Measurements from ENCODE around the gene SPRED3. TPM values are rescaled to one million over a fixed set of nuclear protein-coding genes. Genes with fewer than 3 reads are reported as not detected.

Gene SPRED3
- total and polyA plus RNA-seq, 2 experiments from 2014 or later, result 2.3 to 4.0 TPM

GRCh38 chr19:38430931-38431330, 42.4 kb downstream of the SPRED3 start:
- Histone ChIP-seq H3K79me2 (no peaks in the 10 kb centered on the region), H3K27ac (no peak overlapping the region), H2AFZ (no peak overlapping the region), H4K20me1 (ENCODE audit: insufficient read depth, poor library complexity, severe bottlenecking) (no peaks in the 10 kb centered on the region), H3K36me3 (replicated peaks; ENCODE audit: insufficient read depth, low read depth) (no peaks in the 10 kb centered on the region), H3K27me3 (peaks cover 16% of the 10 kb centered on the region), H3K4me2 (no peak overlapping the region), H3K4me3 (no peak overlapping the region), H3K9me2 (replicated peaks; ENCODE audit: insufficient read depth) (no peaks in the 10 kb centered on the region), H3K4me1 (ENCODE audit: insufficient read depth) (no peaks in the 10 kb centered on the region), H3K9me3 (ENCODE audit: low read depth) (no peaks in the 10 kb centered on the region)
- no peak for DNase-seq (ENCODE audit: low spot score)
- 90% methylated on average over 7 of the region's 7 CpGs for WGBS (ENCODE audit: low lambda C conversion rate, missing lambda C conversion rate)
- no peak for TF ChIP-seq CTCF (IDR thresholded peaks at IDR 0.05; ENCODE audit: poor library complexity)
- no peak for TF ChIP-seq EZH2phosphoT487 (IDR thresholded peaks at IDR 0.05; ENCODE audit: low read depth, severe bottlenecking, unreplicated experiment)
- no peak for TF ChIP-seq EZH2 (IDR thresholded peaks at IDR 0.05; ENCODE audit: borderline replicate concordance)

GRCh38 chr19:38433268-38433733, 44.8 kb downstream of the SPRED3 start, which contains the start of gene RYR1:
Gene RYR1 (plus strand): TSS chr19:38433691. CDS start chr19:38433830, 139 bp downstream.
- no peaks in the 10 kb centered on the region for H3K9me3 ChIP-seq (ENCODE audit: low read depth)
- peak within 1 kb of the TSS; percentile 57 for H3K4me2 ChIP-seq
- H3K4me1 ChIP-seq (ENCODE audit: insufficient read depth), result no peaks in the 10 kb centered on the region
- DNase-seq (ENCODE audit: low spot score), result peak; percentile 50
- H2AFZ ChIP-seq, result no peak within 1 kb of the TSS
- H3K9me2 ChIP-seq (replicated peaks; ENCODE audit: insufficient read depth), result no peaks in the 10 kb centered on the region
- no peak within 1 kb of the TSS for H3K27ac ChIP-seq
- WGBS (ENCODE audit: low lambda C conversion rate, missing lambda C conversion rate), result 26% methylated on average over 13 of the region's 20 CpGs
- no peaks in the 10 kb centered on the region for H3K36me3 ChIP-seq (replicated peaks; ENCODE audit: insufficient read depth, low read depth)
- TF ChIP-seq CTCF (IDR thresholded peaks at IDR 0.05; ENCODE audit: poor library complexity) (no peak), EZH2phosphoT487 (IDR thresholded peaks at IDR 0.05; ENCODE audit: low read depth, severe bottlenecking, unreplicated experiment) (no peak), EZH2 (IDR thresholded peaks at IDR 0.05; ENCODE audit: borderline replicate concordance) (no peak)
- H3K4me3 ChIP-seq, result no peak within 1 kb of the TSS
- no peaks in the 10 kb centered on the region for H4K20me1 ChIP-seq (ENCODE audit: insufficient read depth, poor library complexity, severe bottlenecking)
- H3K27me3 ChIP-seq, result peaks cover 16% of the 10 kb centered on the region
- no peaks in the 10 kb centered on the region for H3K79me2 ChIP-seq

GRCh38 chr19:38434549-38435051, 46.1 kb downstream of the SPRED3 start:
- DNase-seq (ENCODE audit: low spot score), result peak; percentile 25
- Histone ChIP-seq H3K27ac (no peak overlapping the region), H3K4me1 (ENCODE audit: insufficient read depth) (no peaks in the 10 kb centered on the region), H3K36me3 (replicated peaks; ENCODE audit: insufficient read depth, low read depth) (no peaks in the 10 kb centered on the region), H3K4me2 (no peak overlapping the region), H3K9me3 (ENCODE audit: low read depth) (no peaks in the 10 kb centered on the region), H4K20me1 (ENCODE audit: insufficient read depth, poor library complexity, severe bottlenecking) (no peaks in the 10 kb centered on the region), H2AFZ (no peak overlapping the region), H3K9me2 (replicated peaks; ENCODE audit: insufficient read depth) (no peaks in the 10 kb centered on the region), H3K4me3 (no peak overlapping the region), H3K27me3 (peaks cover 16% of the 10 kb centered on the region), H3K79me2 (no peaks in the 10 kb centered on the region)
- TF ChIP-seq EZH2 (IDR thresholded peaks at IDR 0.05; ENCODE audit: borderline replicate concordance), result no peak
- no peak for TF ChIP-seq EZH2phosphoT487 (IDR thresholded peaks at IDR 0.05; ENCODE audit: low read depth, severe bottlenecking, unreplicated experiment)
- no peak for TF ChIP-seq CTCF (IDR thresholded peaks at IDR 0.05; ENCODE audit: poor library complexity)
- WGBS (ENCODE audit: low lambda C conversion rate, missing lambda C conversion rate), result 13% methylated on average over 12 of the region's 13 CpGs

Data from hepatocyte (in vitro differentiated cells).